Heart right ventricle (tissue), 16 donors: Measurements from ENCODE around the gene SLC26A9. TPM values are rescaled to one million over a fixed set of nuclear protein-coding genes. Genes with fewer than 3 reads are reported as not detected.

Experiments
- ATAC-seq, 8 donors: fragments of 200-7000 bp; cut with Tn5 transposase; one replicate each; pipeline ENCODE4 v1.9.1; 2020; ENCODE audit warnings: mild to moderate bottlenecking in 8 of 8, moderate library complexity in 8 of 8, moderate number of reproducible peaks in 1 of 8
- DNase-seq, 2 donors: peaks; one replicate each; pipeline ENCODE4 v3.0.0-alpha.2; 2020
- H3K27ac ChIP-seq, 10 donors: fragments of 200-600 bp; sonication (generic) in 2 of 10; one replicate each; pipeline versions ENCODE4 v1.5.0 to v1.8.0; 2020 to 2022; ENCODE audit warnings: mild to moderate bottlenecking in 3 of 10
- H3K27me3 ChIP-seq, 7 donors: fragments of 200-600 bp; one replicate each; pipeline ENCODE4 v1.8.0; 2021 to 2022; ENCODE audit warnings: mild to moderate bottlenecking in 2 of 7
- H3K36me3 ChIP-seq, 9 donors: fragments of 200-600 bp; sonication (generic) in 1 of 9; one replicate each; pipeline versions ENCODE4 v1.5.0 to v1.8.0; 2020 to 2022; ENCODE audit warnings: mild to moderate bottlenecking in 2 of 9
- H3K4me1 ChIP-seq, 9 donors: fragments of 200-600 bp; sonication (generic) in 1 of 9; one replicate each; pipeline versions ENCODE4 v1.5.0 to v1.8.0; 2020 to 2022; ENCODE audit warnings: mild to moderate bottlenecking in 4 of 9
- H3K4me3 ChIP-seq, 10 donors: fragments of 200-600 bp; sonication (generic) in 2 of 10; one replicate each; pipeline versions ENCODE4 v1.5.0 to v1.8.0; 2020 to 2022; ENCODE audit warnings: mild to moderate bottlenecking in 7 of 10, moderate library complexity in 2 of 10
- H3K9me3 ChIP-seq, 11 donors: fragments of 200-600 bp in 10 of 11; sonication (generic) in 2 of 11; one replicate each; pipeline versions ENCODE4 v1.5.0 to v1.8.0; 2013 to 2022; ENCODE audit warnings: mild to moderate bottlenecking in 2 of 11, control low read depth in 1 of 11, moderate library complexity in 1 of 11
- WGBS, 2 donors: extraction: QIAGEN DNeasy Blood & Tissue Kit; methylation state at CpG; one replicate each; pipeline ENCODE4 v1.1.7; 2013; ENCODE audit warnings: inconsistent platforms in 1 of 2; 5-methylcytosine and 5-hydroxymethylcytosine counted together
- intact Hi-C, 10 donors: fragments of 100-400 bp; cut with DNase I; formaldehyde crosslinking; loops; one replicate each; pipeline versions ENCODE4 v1.11.1 to v1.14.2; 2022
- long read RNA-seq, 3 donors: library from polyadenylated mRNA; unstranded; transcript quantifications; one replicate each; pipeline ENCODE4 v2.0.0, GENCODE V29; 2020 to 2021
- polyA plus RNA-seq, 2 donors: library from polyadenylated mRNA; stranded (reverse); fragments of 200-250 nt; gene quantifications; one replicate each; pipeline ENCODE4 v1.2.3, GENCODE V29; 2013
- total RNA-seq, 10 donors: library from RNA; stranded (reverse); fragmentation: NEBNext Ultra II Directional in 3 of 10; extraction: Animal tissue kit (Norgen Biotek cat#: 25700) in 3 of 10; gene quantifications; one replicate each; pipeline versions ENCODE4 v1.2.1 to v1.2.4, GENCODE V29; 2021 to 2023
- TF ChIP-seq, protein P1 (sequence below), 9 donors: fragments of 200-600 bp; sonication (generic) in 2 of 9; IDR thresholded peaks; one replicate each; pipeline versions ENCODE4 v1.5.0 to v1.8.0; 2021 to 2022; ENCODE audit warnings: antibody characterized with exemption in 9 of 9, mild to moderate bottlenecking in 5 of 9, moderate library complexity in 1 of 9
- donor health status: Arrhythmogenic right ventricular cardiomyopathy.
- donor health status: ischemic (EF 13 %, LVEDD 7.1; RV severe dilation, severe dysfunction).
- donor health status: healthy with polysubstance abuse.
- donor health status: DM: no; HTN: yes; CAD: no.
- donor health status: DM: no; HTN: no; CAD: no.
- donor health status: ischemic (EF 25% LVEDD 6.9; RV normal size, moderate dysfunction).
- donor health status: ischemic (EF 25% LVEDD 5.7; RV mildly dilated, moderate dysfunction).
- donor health status: healthy.
- donor health status: DM: yes; HTN: yes; CAD: no.
- donor health status: Ischemic cardiomyopathy.
- donor health status: ischemic (EF 35%, LVEDD 5.7; RV mildly dilated, moderate dysfunction).
- donor health status: nonischemic (EF 11% LVEDD 7.7; RV severe dilation, severe dysfunction).
- donor health status: DM: yes; HTN: yes; CAD: no.
- donor health status: PGD.
- donor health status: ischemic (EF 29% LVEDD 5.4; RV normal size, mild dysfunction).
- donor health status: nonischemic (EF 23%, LVEDD 6.1; RV moderate dilation, normal function).

The SLC26A9 gene, protein sequence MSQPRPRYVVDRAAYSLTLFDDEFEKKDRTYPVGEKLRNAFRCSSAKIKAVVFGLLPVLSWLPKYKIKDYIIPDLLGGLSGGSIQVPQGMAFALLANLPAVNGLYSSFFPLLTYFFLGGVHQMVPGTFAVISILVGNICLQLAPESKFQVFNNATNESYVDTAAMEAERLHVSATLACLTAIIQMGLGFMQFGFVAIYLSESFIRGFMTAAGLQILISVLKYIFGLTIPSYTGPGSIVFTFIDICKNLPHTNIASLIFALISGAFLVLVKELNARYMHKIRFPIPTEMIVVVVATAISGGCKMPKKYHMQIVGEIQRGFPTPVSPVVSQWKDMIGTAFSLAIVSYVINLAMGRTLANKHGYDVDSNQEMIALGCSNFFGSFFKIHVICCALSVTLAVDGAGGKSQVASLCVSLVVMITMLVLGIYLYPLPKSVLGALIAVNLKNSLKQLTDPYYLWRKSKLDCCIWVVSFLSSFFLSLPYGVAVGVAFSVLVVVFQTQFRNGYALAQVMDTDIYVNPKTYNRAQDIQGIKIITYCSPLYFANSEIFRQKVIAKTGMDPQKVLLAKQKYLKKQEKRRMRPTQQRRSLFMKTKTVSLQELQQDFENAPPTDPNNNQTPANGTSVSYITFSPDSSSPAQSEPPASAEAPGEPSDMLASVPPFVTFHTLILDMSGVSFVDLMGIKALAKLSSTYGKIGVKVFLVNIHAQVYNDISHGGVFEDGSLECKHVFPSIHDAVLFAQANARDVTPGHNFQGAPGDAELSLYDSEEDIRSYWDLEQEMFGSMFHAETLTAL
- total RNA-seq, result 10 to 100 TPM in 8 of 10 donors, 1 to 10 TPM in 2; 8.4 to 41.1 (median 14.4) TPM
- 10 to 100 TPM in 1 of 2 donors, 1 to 10 TPM in 1; 3.3 to 10.7 TPM for polyA plus RNA-seq
- long read RNA-seq, donor 1, partial matches to known transcripts, result 2 of 30 reads
- long read RNA-seq, donor 1, other reads (novel, unspliced or antisense), result 28 of 30 reads
- long read RNA-seq, donor 2, partial matches to known transcripts, result 61 of 67 reads
- long read RNA-seq, donor 2, other reads (novel, unspliced or antisense), result 6 of 67 reads
- long read RNA-seq, donor 3, partial matches to known transcripts, result 43 of 47 reads
- long read RNA-seq, donor 3, other reads (novel, unspliced or antisense), result 4 of 47 reads

DNA sequence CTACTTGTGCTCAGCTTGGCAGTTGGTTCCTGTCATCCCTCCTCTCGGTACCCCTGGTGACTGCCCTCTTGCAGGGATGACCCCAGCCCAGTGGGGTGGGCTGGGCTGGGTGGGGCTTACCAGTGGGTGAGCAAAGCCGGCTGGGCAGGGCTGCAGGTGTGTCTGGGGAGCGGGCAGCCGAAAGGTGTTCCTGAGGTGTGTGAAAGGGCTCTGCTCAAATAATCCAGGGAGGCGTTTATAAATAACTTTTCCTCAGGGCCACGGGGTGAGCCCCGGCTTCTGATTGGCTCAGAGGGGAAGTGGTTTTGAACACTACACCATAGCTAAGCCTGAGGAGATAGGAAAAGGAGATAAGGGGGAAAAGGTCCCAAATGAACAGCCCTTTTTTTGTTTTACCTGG, at the start of gene SLC26A9:
SLC26A9 (minus strand) TSS at position 212 of the 400 bp plus-strand sequence. CDS start 7,636 bp downstream, outside the sequence.
- H3K9me3 ChIP-seq, result no peaks in the 10 kb centered on the region
- DNase-seq (no peak), ATAC-seq (no peak)
- H3K27me3 ChIP-seq, result peaks cover 0 to 41% (median 0%) of the 10 kb centered on the region in 7 donors
- peaks cover 0 to 19% (median 0%) of the 10 kb centered on the region in 9 donors for H3K4me1 ChIP-seq
- 58 to 59% methylated on average over 7 of the region's 7 CpGs for WGBS, 2 donors
- no peaks in the 10 kb centered on the region for H3K36me3 ChIP-seq
- H3K4me3 ChIP-seq, result no peak within 1 kb of the TSS
- intact Hi-C loops, result no loop called here
- TF ChIP-seq, protein P1, sequence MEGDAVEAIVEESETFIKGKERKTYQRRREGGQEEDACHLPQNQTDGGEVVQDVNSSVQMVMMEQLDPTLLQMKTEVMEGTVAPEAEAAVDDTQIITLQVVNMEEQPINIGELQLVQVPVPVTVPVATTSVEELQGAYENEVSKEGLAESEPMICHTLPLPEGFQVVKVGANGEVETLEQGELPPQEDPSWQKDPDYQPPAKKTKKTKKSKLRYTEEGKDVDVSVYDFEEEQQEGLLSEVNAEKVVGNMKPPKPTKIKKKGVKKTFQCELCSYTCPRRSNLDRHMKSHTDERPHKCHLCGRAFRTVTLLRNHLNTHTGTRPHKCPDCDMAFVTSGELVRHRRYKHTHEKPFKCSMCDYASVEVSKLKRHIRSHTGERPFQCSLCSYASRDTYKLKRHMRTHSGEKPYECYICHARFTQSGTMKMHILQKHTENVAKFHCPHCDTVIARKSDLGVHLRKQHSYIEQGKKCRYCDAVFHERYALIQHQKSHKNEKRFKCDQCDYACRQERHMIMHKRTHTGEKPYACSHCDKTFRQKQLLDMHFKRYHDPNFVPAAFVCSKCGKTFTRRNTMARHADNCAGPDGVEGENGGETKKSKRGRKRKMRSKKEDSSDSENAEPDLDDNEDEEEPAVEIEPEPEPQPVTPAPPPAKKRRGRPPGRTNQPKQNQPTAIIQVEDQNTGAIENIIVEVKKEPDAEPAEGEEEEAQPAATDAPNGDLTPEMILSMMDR (IDR thresholded peaks at IDR 0.05), result no peak
- no peak within 1 kb of the TSS for H3K27ac ChIP-seq

DNA sequence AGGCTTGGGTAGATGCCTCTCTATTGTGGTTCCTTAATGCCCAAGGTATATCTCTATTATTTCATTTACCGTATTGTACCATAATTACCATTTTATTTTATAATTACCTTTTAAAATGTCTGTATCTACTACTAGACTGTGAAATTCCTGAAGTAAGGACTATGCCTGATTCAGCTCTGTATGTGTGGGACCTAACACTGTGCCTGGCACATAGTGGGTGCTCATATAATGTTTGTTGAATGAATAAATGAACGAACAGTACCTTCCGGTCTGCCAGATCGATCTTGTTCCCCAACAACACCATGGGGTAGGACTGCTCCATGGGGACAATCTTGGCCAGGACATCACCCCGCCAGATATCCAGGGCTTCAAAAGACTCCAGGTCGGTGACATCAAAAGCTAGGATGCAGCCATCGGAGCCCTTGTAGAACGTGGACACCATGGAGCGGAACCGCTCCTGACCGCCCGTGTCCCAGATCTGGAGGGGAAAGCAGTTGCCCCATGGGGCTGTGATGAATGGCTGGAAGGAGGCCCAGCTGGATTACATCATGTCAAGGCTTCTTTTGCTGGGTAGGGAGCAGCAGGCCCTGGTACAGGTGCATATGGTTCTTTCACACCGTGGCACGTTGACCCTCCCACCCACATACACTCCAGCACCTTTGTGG, 49.1 kb upstream of the SLC26A9 start:
- DNase-seq, result no peak
- no peaks in the 10 kb centered on the region for H3K27me3 ChIP-seq
- H3K27ac ChIP-seq, result no peak overlapping the region
- TF ChIP-seq, protein P1 (IDR thresholded peaks at IDR 0.05), result no peak
- H3K9me3 ChIP-seq, result no peaks in the 10 kb centered on the region
- no peak for ATAC-seq
- 92 to 97% methylated on average over 14 of the region's 14 CpGs for whole genome bisulfite sequencing, 2 donors
- intact Hi-C loops, result no loop called here
- peaks cover 0 to 23% (median 8%) of the 10 kb centered on the region in 9 donors for H3K4me1 ChIP-seq
- H3K4me3 ChIP-seq, result no peak overlapping the region
- peaks cover 0 to 29% (median 0%) of the 10 kb centered on the region in 9 donors for H3K36me3 ChIP-seq

DNA sequence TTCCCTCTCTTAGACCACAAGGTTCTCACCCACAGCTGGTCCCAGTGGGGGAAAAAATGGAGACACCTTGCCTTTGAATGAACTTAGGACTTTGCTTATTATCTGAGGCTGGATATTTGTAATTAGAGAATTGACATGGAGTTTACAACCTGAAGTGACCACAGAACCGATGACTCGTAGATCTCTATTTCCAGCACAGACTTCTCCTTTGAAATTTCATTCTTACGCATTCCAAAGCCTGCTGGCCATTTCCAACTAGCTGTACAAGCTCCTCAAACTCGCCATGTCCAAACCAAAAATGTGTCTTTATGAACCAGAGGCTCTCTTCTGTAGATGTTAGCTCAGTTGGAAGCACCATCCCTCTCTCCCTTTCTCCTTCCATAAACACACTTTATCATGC, 48.0 kb upstream of the SLC26A9 start:
- Histone ChIP-seq H3K27ac (no peak overlapping the region), H3K9me3 (no peaks in the 10 kb centered on the region), H3K36me3 (peaks cover 0 to 29% (median 0%) of the 10 kb centered on the region in 9 donors), H3K4me1 (peaks cover 0 to 34% (median 17%) of the 10 kb centered on the region in 9 donors), H3K27me3 (no peaks in the 10 kb centered on the region), H3K4me3 (no peak overlapping the region)
- WGBS, 2 donors, result 90 to 94% methylated on average over 4 of the region's 4 CpGs
- DNase-seq, result no peak
- ATAC-seq, result no peak
- TF ChIP-seq, protein P1 (IDR thresholded peaks at IDR 0.05), result no peak
- intact Hi-C loops, result no loop called here
